ENCODE data around the gene IGF2. TPM values are rescaled to one million over a fixed set of nuclear protein-coding genes. Genes with fewer than 3 reads are reported as not detected.

The IGF2 gene
- total and polyA plus RNA-seq, 2 donors (not counting 1 experiment from before 2014, with no cell fraction given), result not detected

DNA sequence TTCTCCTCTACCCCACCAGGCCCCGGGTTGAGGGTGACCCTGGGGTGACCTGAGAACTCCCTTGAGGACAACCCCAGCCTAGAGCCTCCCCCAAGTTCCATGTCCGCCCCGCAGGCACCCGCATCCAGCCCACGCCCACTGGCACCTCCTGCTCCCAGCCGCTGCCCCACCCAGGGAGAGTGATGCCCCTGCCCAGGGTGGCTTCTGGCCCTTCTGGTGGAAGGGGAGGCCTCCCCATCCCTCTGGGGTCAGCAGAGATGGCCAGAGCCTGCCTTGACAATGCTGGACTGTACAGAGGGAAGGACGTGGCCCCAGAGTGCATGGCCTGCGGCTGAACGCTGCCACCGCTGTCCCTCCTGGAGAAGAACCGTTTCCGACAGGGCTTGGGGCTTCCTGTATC, 33.5 kb upstream of the IGF2 start:
- H3K9me3 Mint-ChIP-seq (ENCODE audit: insufficient read depth), result no peaks in the 10 kb centered on the region
- ChIA-PET CTCF (no interaction called here), POLR2A (no interaction called here)
- Histone ChIP-seq H3K79me2 (ENCODE audit: control insufficient read depth, insufficient read depth, low read length) (no peaks in the 10 kb centered on the region), H3K27me3 (replicated peaks in 1 of 4; ENCODE audit: control extremely low read depth in 1 of 4, control insufficient read depth in 3 of 4, insufficient read depth in 4 of 4, low read length in 3 of 4) (no peaks in the 10 kb centered on the region), H4K20me1 (ENCODE audit: control insufficient read depth, insufficient read depth, low read length, poor library complexity, severe bottlenecking) (no peaks in the 10 kb centered on the region), H3K9ac (ENCODE audit: low read length) (no peak overlapping the region), H3K4me3 (ENCODE audit: control extremely low read depth in 1 of 5, extremely low read depth in 1 of 5, insufficient read depth in 1 of 5, low read depth in 2 of 5, low read length in 4 of 5) (no peak overlapping the region), H2AFZ (ENCODE audit: insufficient read depth, low read depth, low read length, poor library complexity, severe bottlenecking) (no peak overlapping the region), H3K9me3 (ENCODE audit: control extremely low read depth in 1 of 3, control insufficient read depth in 2 of 3, insufficient read depth in 1 of 3, low read length in 2 of 3) (peaks cover 0 to 3% (median 0%) of the 10 kb centered on the region in 3 donors), H3K27ac (ENCODE audit: low read length in 2 of 2) (no peak overlapping the region), H3K4me1 (ENCODE audit: control insufficient read depth in 2 of 2, insufficient read depth in 2 of 2, low read length in 2 of 2) (no peaks in the 10 kb centered on the region), H3K36me3 (replicated peaks in 1 of 2; ENCODE audit: control extremely low read depth in 1 of 2, control insufficient read depth in 1 of 2, extremely low read depth in 1 of 2, insufficient read depth in 2 of 2, low read length in 1 of 2) (no peaks in the 10 kb centered on the region), H3K4me2 (replicated peaks; ENCODE audit: low read depth, low read length, poor library complexity, severe bottlenecking) (no peak overlapping the region)
- DNase-seq, result no peak
- ATAC-seq (ENCODE audit: low read depth), result no peak
- no peak overlapping the region for H3K4me3 Mint-ChIP-seq
- intact Hi-C loops (cut with micrococcal nuclease), result no loop called here
- H3K4me1 Mint-ChIP-seq, result no peaks in the 10 kb centered on the region
- H3K27me3 Mint-ChIP-seq, result no peaks in the 10 kb centered on the region
- TF ChIP-seq EZH2 (IDR thresholded peaks at IDR 0.05; ENCODE audit: borderline replicate concordance, insufficient read depth, low read depth, low read length, poor library complexity, severe bottlenecking) (no peak), CTCF (IDR thresholded peaks at IDR 0.05) (no peak)
- H3K27ac Mint-ChIP-seq, result no peak overlapping the region
- 86% methylated on average over 12 of the region's 12 CpGs for WGBS (ENCODE audit: insufficient coverage)

DNA sequence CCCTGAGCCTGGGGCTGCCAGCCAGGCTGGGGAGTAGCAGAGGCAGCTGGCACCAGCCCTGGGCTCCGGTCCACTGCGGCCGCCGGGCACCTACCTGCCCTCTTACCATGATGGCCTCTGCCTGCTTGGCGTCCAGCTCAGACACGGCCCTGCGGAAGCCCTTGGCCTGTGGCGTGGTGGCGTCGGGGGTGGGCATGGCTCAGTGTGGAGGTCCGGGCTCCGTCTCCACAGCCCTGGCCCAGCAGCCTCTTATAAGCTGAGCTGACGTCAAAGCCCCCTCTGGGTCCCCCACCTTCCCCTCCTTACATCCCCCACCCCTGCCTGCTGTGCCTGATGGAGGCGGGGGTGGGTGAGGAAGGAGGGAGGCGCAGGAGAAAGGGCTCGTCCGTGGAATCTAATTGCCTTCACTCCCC, 32.4 kb upstream of the IGF2 start, which contains the start of gene TH:
Gene TH, minus strand, starts transcription at position 225 of the 413 bp plus-strand sequence. Its CDS starts 29 bp downstream, at position 196.
- Histone ChIP-seq H3K79me2 (ENCODE audit: control insufficient read depth, insufficient read depth, low read length) (no peaks in the 10 kb centered on the region), H3K27me3 (replicated peaks in 1 of 4; ENCODE audit: control extremely low read depth in 1 of 4, control insufficient read depth in 3 of 4, insufficient read depth in 4 of 4, low read length in 3 of 4) (no peaks in the 10 kb centered on the region), H3K4me3 (ENCODE audit: control extremely low read depth in 1 of 5, extremely low read depth in 1 of 5, insufficient read depth in 1 of 5, low read depth in 2 of 5, low read length in 4 of 5) (no peak within 1 kb of the TSS), H3K36me3 (replicated peaks in 1 of 2; ENCODE audit: control extremely low read depth in 1 of 2, control insufficient read depth in 1 of 2, extremely low read depth in 1 of 2, insufficient read depth in 2 of 2, low read length in 1 of 2) (no peaks in the 10 kb centered on the region), H3K4me1 (ENCODE audit: control insufficient read depth in 2 of 2, insufficient read depth in 2 of 2, low read length in 2 of 2) (no peaks in the 10 kb centered on the region), H4K20me1 (ENCODE audit: control insufficient read depth, insufficient read depth, low read length, poor library complexity, severe bottlenecking) (no peaks in the 10 kb centered on the region), H3K9ac (ENCODE audit: low read length) (no peak within 1 kb of the TSS), H2AFZ (ENCODE audit: insufficient read depth, low read depth, low read length, poor library complexity, severe bottlenecking) (no peak within 1 kb of the TSS), H3K4me2 (replicated peaks; ENCODE audit: low read depth, low read length, poor library complexity, severe bottlenecking) (no peak within 1 kb of the TSS), H3K27ac (ENCODE audit: low read length in 2 of 2) (no peak within 1 kb of the TSS), H3K9me3 (ENCODE audit: control extremely low read depth in 1 of 3, control insufficient read depth in 2 of 3, insufficient read depth in 1 of 3, low read length in 2 of 3) (peaks cover 0 to under 1% (median 0%) of the 10 kb centered on the region in 3 donors)
- intact Hi-C loops (cut with micrococcal nuclease), result no loop called here
- TF ChIP-seq EZH2 (IDR thresholded peaks at IDR 0.05; ENCODE audit: borderline replicate concordance, insufficient read depth, low read depth, low read length, poor library complexity, severe bottlenecking), result no peak
- TF ChIP-seq CTCF (IDR thresholded peaks at IDR 0.05), result no peak
- no peak for ATAC-seq (ENCODE audit: low read depth)
- Mint-ChIP-seq H3K27me3 (no peaks in the 10 kb centered on the region), H3K4me3 (no peak within 1 kb of the TSS), H3K9me3 (ENCODE audit: insufficient read depth) (no peaks in the 10 kb centered on the region), H3K4me1 (no peaks in the 10 kb centered on the region), H3K27ac (no peak within 1 kb of the TSS)
- POLR2A ChIA-PET, result no interaction called here
- DNase-seq, result no peak
- 98% methylated on average over 8 of the region's 17 CpGs for WGBS (ENCODE audit: insufficient coverage)
- CTCF ChIA-PET, result no interaction called here

All from B cell (primary cell).